SK-N-MC (cell line): ENCODE data around the gene ST3GAL4.

Source experiments
- DNase-seq: peaks from one replicate; pipeline ENCODE4 v3.0.0-alpha.2; 2011; ENCODE audit warnings: low read depth, low spot score
- H3K27ac ChIP-seq: fragments of 200-600 bp; sonication (generic); 2 replicates; pipeline ENCODE4 v1.5.1; 2016; ENCODE audit warnings: mixed run types
- H3K36me3 ChIP-seq: fragments of 200-600 bp; sonication (generic); 2 replicates; pipeline ENCODE4 v1.6.1; 2017; ENCODE audit warnings: antibody characterized with exemption, low read length, mixed read lengths; ENCODE audit not compliant: insufficient read depth
- H3K4me3 ChIP-seq: fragments of 200-600 bp; sonication (generic); 2 replicates; pipeline ENCODE4 v1.5.1; 2016
- H3K9ac ChIP-seq: fragments of 200-600 bp; sonication (generic); 2 replicates; pipeline ENCODE4 v1.8.0; 2017; ENCODE audit warnings: mixed run types, mixed read lengths; ENCODE audit not compliant: insufficient read length
- H3K9me3 ChIP-seq: fragments of 200-600 bp; sonication (generic); 2 replicates; pipeline ENCODE4 v1.6.1; 2017; ENCODE audit warnings: low read depth, mild to moderate bottlenecking, antibody characterized with exemption, low read length, moderate library complexity, mixed read lengths
- EZH2 ChIP-seq: fragments of 200-600 bp; sonication (generic); IDR thresholded peaks from one replicate; pipeline ENCODE4 v1.6.1; 2017; ENCODE audit warnings: antibody characterized with exemption
- FOXP2 ChIP-seq: optimal IDR thresholded peaks from 2 replicates; pipeline ENCODE3; 2011; ENCODE audit warnings: mild to moderate bottlenecking, moderate library complexity; ENCODE audit not compliant: insufficient read depth; ENCODE audit errors: extremely low read length, control extremely low read depth
- POLR2AphosphoS5 ChIP-seq: IDR thresholded peaks from 2 replicates; pipeline ENCODE4 v1.6.1; 2012; ENCODE audit warnings: mild to moderate bottlenecking, low read depth, low read length, borderline replicate concordance

ST3GAL4 gene

DNA sequence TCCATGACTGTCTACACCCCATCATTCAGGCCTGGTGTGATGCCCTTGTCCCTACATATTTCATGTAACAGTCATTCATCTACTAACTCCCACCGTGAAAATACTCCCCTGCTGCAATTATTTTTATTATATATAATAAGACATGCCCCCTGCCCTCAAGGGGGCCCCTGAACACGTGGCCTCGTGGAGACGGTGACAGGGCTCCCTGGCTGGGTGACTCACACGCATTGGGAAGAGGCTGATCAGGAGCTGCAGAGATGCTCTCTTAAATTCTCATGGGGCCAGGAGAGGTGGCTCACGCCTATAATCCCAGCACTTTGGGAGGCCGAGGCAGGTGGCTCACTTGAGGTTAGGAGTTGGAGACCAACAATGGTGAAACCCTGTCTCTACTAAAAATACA lies 88.6 kb downstream of the ST3GAL4 start:
- Histone ChIP-seq H3K36me3 (no peaks in the 10 kb centered on the region), H3K4me3 (no peak overlapping the region), H3K27ac (no peak overlapping the region), H3K9me3 (no peaks in the 10 kb centered on the region), H3K9ac (no peak overlapping the region)
- no peak for TF ChIP-seq POLR2AphosphoS5
- TF ChIP-seq FOXP2 = no peak
- TF ChIP-seq EZH2 = no peak
- no peak for DNase-seq

DNA sequence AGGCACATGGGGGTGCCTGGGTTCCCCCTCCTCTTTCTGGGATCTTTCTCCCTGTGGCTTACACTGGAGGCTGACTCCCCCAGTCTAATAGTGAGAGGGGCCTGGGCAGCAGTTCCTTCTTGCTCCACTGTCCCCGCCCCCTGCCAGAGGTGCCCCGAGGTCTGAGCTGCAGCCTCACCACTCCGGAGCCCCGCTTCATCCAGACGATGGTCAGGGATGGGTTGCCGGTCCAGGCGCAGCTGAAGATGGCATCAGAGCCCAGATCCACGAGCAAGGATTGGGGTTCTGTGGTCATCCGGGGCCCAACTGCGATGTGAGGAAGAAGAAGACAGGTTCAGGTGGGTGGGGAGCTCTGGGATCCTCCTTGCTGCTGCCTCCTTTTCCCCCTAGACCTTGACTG lies 91.1 kb downstream of the ST3GAL4 start:
- no peaks in the 10 kb centered on the region for H3K36me3 ChIP-seq
- TF ChIP-seq EZH2 = no peak
- no peak for TF ChIP-seq FOXP2
- TF ChIP-seq POLR2AphosphoS5 = no peak
- DNase-seq = no peak
- H3K4me3 ChIP-seq = no peak overlapping the region
- no peaks in the 10 kb centered on the region for H3K9me3 ChIP-seq
- no peak overlapping the region for H3K27ac ChIP-seq
- no peak overlapping the region for H3K9ac ChIP-seq

DNA sequence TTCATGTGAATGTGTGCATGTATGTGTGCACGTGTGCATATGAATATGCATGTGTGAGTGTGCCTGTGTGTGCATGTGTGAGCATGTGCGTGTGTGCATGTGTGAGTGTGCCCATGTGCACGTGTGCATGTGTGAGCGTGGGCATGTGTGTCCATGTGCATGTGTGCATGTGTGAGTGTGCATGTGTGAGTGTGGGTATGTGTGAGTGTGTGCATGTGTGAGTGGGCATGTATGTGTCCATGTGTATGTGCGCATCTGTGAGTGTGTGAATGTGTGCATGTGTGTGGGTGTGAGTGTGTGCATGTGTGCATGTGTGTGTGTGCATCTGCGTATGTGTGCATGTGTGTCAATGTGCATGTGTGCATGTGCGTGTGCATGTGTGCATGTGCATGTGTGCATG lies 94.7 kb downstream of the ST3GAL4 start:
- Histone ChIP-seq H3K36me3 (no peaks in the 10 kb centered on the region), H3K4me3 (no peak overlapping the region), H3K9me3 (no peaks in the 10 kb centered on the region), H3K27ac (no peak overlapping the region), H3K9ac (no peak overlapping the region)
- no peak for TF ChIP-seq FOXP2
- TF ChIP-seq POLR2AphosphoS5 = no peak
- no peak for TF ChIP-seq EZH2
- no peak for DNase-seq

DNA sequence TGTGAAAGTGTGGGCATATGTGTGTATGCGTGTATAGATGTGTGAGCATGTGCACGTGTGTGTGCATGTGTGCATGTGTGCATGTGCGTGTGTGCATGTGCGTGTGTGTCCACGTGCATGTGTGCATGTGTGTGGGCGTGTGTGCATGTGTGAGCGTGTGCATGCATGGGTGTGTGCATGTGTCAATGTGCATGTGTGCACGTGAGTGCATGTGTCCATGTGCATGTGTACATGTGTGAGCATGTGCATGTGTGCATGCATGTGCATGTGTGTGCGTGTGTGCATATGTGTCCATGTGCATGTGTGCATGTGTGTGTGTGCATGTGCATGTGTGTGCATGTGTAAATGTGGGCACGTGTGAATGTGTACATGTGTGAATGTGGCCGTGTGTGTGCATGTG lies 95.3 kb downstream of the ST3GAL4 start:
- Histone ChIP-seq H3K27ac (no peak overlapping the region), H3K9me3 (no peaks in the 10 kb centered on the region), H3K36me3 (no peaks in the 10 kb centered on the region), H3K9ac (no peak overlapping the region), H3K4me3 (no peak overlapping the region)
- DNase-seq = no peak
- TF ChIP-seq FOXP2 (no peak), EZH2 (no peak), POLR2AphosphoS5 (no peak)

DNA sequence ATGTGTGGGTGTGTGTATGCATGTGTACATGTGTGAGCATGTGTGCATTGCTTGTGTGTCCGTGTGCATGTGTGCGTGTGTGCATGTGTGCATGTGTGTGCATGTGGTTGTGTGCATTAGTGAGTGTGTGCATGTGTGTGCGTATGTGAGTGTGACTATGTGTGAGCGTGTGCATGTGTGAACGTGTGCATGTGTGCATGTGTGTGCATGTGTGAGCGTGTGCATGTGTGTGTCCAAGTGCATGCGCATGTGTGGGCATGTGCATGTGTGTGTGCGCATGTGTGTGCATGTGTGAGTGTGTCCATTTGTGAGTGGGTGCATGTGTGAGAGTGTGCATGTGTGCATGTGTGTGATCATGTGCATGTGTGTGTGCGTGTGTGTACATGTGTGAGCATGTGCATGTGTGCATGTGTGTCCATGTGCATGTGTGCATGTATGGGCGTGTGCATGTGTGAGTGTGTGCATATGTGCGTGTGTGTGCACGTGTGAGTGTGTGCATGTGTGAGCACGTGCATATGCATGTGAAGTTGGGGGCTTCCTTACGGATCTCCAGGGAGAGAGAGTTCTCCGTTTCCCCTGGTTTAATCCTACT lies 95.8 kb downstream of the ST3GAL4 start:
- no peaks in the 10 kb centered on the region for H3K9me3 ChIP-seq
- no peak overlapping the region for H3K4me3 ChIP-seq
- H3K27ac ChIP-seq = no peak overlapping the region
- H3K9ac ChIP-seq = no peak overlapping the region
- DNase-seq = no peak
- TF ChIP-seq POLR2AphosphoS5 = no peak
- no peak for TF ChIP-seq FOXP2
- no peak for TF ChIP-seq EZH2
- H3K36me3 ChIP-seq = no peaks in the 10 kb centered on the region

DNA sequence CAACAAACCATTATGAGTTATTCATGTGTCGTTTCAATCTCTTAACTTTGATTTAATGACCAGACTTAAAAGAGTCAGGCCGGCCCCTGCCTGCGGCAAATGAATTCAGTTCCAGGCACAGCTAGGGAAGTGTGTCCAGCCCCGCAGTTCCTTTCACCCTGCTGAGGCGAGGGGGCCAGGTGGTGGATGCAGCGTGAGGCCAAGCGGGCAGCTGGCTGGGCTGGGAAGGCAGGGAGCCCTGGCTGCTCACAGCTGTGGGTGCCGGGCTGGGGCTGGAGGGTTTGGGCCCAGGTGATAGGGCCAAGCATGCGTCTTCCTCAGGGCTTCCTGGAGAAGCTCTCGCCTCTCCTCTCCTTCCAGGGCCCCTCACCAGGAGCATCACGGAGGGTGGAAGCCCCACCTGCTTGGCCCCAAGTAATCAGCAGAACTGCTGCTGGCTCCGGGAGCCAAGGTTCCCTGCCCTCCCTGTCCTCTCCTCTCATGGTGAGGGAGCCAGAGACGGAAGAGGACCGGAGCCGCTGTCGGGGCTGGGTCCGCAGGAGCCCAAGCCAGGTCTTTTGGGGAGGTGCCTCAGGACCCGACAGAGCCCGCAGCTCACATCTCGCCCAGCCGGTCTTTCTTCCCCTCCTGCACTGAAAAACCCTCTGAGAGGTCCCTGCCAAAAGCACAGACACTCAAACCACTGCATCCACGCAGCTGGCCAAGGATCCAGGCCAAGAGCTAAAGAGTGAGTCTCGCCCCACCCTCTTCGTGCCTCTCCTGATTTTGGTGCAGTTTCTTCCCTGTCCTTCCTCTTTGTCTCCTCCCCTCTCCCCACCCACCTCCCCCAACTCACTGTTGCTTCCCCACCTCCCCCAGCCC lies 97.0 kb downstream of the ST3GAL4 start:
- Histone ChIP-seq H3K27ac (no peak overlapping the region), H3K9me3 (no peaks in the 10 kb centered on the region), H3K4me3 (no peak overlapping the region), H3K36me3 (no peaks in the 10 kb centered on the region), H3K9ac (no peak overlapping the region)
- DNase-seq = no peak
- TF ChIP-seq EZH2 (no peak), FOXP2 (no peak), POLR2AphosphoS5 (no peak)

DNA sequence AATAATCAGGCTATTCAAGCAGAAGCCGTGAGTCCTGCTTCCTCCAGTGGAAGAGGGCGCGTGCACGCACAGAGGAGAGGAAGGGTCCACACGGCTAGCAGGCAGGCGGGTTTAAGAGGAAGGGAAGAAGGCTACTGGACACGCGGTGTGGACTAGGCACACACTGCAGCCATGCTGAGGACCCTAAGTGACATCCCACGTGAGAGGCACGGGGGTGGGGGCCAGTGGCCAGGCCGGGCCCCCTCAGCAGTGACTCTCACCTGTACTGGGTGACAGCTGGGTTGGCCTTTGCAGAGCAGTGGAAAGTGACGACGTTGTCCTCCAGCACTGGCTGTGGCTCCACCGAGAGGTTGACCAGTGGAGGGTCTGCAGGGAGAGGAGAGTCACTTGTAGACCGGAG lies 100.6 kb downstream of the ST3GAL4 start:
- TF ChIP-seq EZH2 = no peak
- TF ChIP-seq POLR2AphosphoS5 = no peak
- no peak for TF ChIP-seq FOXP2
- no peak overlapping the region for H3K4me3 ChIP-seq
- H3K9ac ChIP-seq = no peak overlapping the region
- DNase-seq = no peak
- H3K27ac ChIP-seq = no peak overlapping the region
- no peaks in the 10 kb centered on the region for H3K9me3 ChIP-seq
- H3K36me3 ChIP-seq = no peaks in the 10 kb centered on the region

DNA sequence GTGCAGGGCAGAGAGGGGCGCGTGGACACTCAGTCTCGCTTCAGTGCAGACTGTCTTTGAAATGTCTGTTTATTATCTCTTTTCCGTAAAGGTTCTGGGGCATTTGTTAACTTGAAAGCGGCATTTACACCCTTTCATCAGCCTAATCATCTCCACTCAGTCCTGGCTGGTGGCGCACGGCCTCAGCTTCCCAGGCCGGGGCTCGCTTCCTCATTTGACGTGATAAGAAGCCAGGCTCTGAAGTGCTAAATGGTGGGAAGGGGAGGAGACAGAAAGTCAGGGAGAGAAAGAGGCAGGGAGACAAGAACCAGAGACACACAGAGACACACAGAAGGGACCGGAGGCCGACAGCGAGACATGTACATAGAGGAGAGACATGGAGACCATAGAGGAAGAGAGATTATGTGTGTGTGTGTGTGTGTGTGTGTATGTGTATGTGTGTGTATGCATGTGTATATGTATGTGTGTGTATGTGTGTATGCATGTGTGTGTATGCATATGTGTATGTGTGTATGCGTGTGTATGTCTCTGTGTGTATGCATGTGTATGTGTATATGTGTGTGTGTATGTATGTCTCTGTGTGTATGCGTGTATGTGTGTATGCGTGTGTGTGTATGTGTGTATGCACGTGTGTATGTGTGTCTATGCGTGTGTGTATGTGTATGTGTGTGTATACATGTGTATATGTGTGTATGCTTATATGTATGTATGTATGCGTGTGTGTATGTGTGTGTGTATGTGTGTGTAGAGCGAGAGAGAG lies 101.5 kb downstream of the ST3GAL4 start:
- Histone ChIP-seq H3K9ac (no peak overlapping the region), H3K27ac (no peak overlapping the region), H3K9me3 (no peaks in the 10 kb centered on the region), H3K4me3 (no peak overlapping the region), H3K36me3 (no peaks in the 10 kb centered on the region)
- no peak for DNase-seq
- TF ChIP-seq POLR2AphosphoS5 (no peak), EZH2 (no peak), FOXP2 (no peak)

DNA sequence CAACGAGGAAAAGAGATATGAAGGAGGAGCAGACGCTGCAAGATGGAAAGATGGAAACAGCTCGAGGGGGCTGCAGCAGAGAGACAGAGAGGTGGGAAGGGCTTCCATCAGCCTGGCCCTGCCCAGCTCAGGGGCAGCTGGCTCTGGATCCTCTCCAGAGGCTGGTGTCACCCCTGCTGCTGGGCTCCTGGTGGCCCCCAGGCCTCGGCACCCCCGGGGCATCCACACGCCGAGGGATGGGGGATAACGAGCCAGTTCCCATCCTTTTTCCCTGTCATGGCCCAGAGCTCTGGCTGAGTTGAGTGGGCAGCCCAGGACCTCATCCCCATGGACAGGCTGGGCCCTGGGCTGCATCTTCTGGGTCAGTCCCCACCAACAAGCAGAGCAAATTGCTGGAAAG lies 102.3 kb downstream of the ST3GAL4 start:
- no peak overlapping the region for H3K9ac ChIP-seq
- no peaks in the 10 kb centered on the region for H3K9me3 ChIP-seq
- H3K27ac ChIP-seq = no peak overlapping the region
- TF ChIP-seq POLR2AphosphoS5 (no peak), EZH2 (no peak), FOXP2 (no peak)
- no peak for DNase-seq
- H3K4me3 ChIP-seq = no peak overlapping the region
- H3K36me3 ChIP-seq = no peaks in the 10 kb centered on the region
